D341Med (cell line): ENCODE results near the gene SLC7A10.

Experiments
- DNase-seq: peaks from one replicate; pipeline ENCODE4 v3.0.0; 2012; ENCODE audit warnings: low spot score

SLC7A10 gene

DNA sequence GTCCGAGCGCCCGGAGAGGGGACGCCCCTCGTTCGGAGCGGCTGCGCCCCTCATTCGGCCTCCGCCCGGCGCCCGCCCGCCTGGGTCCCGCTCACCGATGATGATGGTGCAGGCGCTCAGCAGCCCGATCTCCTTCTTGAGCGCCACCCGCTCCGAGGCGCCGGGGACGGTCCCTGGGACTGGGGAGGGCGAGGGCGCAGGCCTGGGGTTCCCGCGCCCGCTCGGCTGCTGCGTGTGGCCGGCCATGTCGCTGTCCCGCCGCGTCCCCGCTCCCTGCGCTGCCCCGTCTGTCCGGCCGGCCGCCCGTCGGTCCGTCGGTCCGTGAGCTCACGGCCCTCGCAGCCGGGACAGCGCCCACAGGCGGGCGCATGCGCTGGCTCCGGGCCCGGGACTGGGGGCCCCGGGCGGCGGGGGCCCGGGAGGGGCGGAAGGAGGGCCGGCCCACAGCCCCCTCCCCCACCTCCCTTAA, at the start of gene SLC7A10:
SLC7A10 (minus strand) TSS at position 393 of the 469 bp plus-strand sequence; CDS start at position 246, 147 bp downstream.
- no peak for DNase-seq

- no peak for DNase-seq
Observed at GRCh38 chr19:33274663-33275558, 49.3 kb upstream of the SLC7A10 start.

- no peak for DNase-seq
Observed at GRCh38 chr19:33273881-33274662, 48.4 kb upstream of the SLC7A10 start.

- DNase-seq: no peak
Observed at GRCh38 chr19:33273065-33273736, 47.6 kb upstream of the SLC7A10 start.

GRCh38 chr19:33271246-33272021, 45.8 kb upstream of the SLC7A10 start:
- no peak for DNase-seq

DNA sequence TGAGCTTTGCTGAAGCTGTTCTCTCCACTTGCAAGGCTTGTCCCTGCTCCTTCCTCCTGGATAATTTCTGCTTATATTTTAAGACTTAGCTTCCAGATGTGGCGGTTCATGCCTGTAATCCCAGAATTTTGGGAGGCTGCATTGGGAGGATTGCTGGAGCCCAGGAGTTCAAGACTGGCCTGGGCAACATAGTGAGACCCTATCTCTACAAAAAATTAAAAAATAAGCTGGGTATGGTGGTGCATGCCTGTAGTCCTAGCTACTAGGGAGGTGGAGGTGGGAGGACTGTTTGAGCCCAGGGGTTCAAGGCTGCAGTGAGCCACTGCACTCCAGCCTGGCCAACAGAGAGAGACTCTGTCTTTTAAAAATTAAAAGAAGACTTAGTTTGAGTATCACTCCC, 45.1 kb upstream of the SLC7A10 start:
- no peak for DNase-seq

DNA sequence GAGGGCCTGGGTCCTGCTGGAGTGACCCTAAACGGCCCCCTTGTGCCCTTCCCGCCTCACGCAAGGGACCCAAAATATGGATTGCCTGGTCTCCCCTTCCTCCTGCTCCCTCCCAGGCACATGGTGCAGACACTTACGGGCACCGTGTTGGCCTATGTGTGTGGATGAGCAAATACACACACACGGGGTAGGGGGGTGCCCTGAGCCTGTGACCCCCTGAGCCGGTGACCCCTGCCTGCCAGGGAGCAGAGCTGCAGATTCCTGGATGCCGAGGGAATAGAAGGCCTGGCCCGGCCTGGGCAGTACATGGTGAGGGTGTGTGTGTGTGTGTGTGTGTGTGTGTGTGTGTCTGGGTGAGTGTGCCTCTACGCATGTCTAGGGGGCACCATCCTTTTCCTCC, 43.4 kb upstream of the SLC7A10 start:
- no peak for DNase-seq

DNA sequence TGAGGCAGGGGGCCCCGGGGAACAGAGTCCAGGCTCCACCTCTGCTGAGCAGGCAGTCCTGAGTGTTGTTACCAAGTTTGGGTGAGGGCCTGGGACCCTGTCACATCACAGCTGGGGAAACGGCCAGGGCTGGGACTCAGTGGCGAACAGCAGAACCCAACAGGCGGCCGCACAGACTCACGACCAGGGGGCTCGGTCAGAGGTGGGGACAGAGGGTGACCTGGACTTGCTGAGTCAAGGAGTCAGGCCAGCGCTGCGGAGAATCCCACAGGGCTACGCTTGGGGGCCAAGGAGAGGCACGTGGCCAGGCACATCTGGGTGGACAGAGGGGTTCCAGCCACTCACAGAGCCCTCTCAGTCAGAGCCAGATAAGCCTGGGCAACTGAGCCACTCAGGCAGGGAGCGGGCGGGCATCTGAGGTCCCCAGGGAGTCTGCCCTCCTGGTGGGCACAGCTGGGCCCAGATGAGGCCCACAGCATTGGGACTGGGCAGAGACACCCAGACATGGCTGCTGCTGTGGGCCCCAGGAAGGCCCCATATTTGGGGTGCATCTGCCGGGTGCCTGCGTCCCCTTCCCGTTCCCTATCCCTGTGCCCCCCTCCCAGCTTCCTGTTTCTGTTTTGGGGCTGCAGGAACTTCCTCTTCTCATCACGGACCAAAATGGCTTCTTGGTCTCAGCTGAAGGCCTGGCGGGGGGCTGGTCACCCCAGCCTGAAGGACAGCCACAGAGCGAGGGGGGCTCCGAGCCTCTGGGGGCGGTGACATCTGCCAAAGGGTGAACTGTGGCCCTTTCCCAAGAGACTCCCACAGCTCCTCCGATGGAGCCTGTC, 42.7 kb upstream of the SLC7A10 start:
- DNase-seq: no peak

GRCh38 chr19:33267706-33268105, 42.1 kb upstream of the SLC7A10 start:
- DNase-seq: no peak

DNA sequence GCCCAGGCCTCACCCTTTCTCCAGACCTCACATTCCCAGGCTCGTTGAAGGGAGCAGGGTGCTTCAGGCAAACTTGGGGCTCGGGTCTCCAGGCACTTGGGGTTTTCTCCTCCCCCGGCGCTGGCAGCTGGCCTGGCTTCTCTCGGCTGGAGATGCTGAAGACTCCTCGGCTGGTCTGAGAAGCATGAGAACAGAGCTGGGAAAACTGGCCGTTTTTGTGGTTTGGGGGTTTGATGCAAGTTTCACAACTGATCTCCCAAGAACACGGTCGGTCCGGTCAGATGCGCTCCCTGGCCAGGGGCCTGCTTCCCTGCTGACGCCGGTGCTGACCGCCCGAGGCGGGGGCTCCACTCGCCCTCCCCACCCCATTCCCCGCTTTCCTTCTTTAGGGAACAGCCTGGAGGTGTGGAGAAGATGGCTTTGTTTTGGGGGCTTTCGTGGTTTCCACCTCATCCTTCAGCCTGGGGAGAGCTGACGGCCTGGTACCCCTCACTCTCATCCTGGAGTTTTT, 41.4 kb upstream of the SLC7A10 start:
- DNase-seq: no peak

DNA sequence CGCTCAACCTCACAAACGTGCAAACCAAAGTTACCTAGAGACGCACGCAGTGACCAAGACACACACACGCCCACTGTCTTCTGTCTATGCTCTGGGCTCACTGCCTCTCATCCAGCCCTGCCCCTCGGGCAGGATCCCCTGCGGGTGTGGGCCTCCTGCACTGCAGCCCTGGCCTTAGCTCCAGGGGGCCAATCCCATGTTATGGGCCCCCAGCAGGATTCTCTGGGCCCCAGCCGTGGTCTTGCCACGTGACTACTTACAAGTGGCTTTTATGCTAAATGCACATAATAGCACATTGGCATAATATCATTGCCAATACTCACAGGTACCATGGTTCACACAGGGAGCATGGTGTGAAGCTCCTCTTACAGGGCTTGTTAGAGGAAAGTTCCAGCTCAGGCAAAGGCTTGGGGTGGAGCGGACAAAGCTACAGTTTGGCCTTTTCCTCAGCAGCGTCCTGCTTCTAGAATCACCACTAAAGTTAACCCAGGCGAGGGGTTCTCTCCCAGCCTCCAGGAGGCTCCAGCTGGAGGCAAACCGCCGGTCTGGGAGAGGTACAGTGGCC, 39.3 kb upstream of the SLC7A10 start:
- no peak for DNase-seq

DNA sequence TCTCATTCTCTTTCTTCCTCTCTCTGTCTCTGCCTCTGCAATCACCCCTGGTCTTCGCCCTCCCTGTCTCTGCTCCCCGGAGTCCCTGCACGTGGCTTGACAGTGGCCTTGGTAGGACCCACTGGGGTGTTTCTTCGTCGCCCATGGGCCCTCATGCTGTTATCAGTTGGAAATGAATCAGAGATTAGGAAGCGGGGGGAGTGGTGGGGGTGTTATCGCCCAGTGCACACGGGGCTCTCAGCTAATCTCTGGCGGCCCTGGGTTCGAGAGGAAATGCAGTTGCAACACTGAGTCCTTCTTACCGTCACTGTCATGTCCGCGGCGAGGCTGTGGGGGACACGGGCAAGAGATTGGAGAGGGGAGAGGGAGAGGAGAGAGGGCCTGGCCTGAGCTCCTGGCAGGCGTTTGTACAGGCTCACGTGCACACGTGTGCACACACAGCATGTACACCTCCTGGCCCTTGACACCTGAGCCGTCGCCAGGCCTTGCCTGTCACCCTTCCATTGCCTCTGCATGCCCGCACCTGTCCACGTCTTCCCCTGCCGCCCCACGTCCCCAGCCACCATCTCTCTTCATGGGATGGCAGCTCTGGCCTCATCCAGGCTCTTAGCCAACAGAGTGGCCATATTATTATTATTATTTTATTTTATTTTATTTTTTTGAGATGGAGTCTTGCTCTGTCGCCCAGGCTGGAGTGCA, 37.8 kb upstream of the SLC7A10 start:
- DNase-seq: no peak

GRCh38 chr19:33261511-33262189, 36.0 kb upstream of the SLC7A10 start:
- DNase-seq: no peak

DNA sequence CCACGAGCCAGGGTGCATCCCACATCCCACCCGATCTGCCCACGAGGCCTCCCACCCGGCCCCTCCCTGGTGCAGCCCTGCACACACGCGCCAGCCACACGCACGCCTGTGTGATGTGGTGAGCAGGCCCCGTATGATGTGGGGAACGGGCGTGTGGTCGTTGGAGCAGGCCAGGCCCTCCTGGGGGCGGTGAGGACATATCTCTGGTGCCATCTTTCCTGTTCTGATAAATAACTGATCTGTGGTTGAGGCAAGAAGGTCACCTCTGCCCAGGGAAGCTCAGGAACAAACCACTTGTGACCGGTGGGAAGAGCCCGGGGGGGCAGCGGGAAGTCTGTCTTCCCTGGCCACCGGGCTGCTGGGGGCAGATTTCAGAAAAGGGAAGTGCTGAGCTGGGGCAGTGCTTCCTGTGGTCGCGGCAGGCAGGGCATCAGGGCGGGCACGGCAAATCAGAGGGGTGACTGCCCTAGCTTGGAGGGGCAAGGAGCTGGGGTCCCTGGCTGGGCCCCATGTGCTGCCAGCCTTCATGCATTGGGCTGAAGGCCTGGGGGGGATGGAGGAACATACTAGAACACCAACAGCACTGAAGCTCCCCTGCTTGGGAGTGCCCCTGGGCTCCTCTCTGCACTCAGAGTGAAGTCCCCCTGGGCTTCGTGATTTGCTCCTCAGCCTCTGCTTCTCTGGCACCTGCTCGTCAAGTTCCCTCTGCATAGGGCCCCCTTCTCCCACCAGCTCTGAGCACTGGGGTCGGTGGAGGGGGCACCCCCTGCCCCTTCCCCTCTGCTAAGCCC, 35.2 kb upstream of the SLC7A10 start:
- no peak for DNase-seq

DNA sequence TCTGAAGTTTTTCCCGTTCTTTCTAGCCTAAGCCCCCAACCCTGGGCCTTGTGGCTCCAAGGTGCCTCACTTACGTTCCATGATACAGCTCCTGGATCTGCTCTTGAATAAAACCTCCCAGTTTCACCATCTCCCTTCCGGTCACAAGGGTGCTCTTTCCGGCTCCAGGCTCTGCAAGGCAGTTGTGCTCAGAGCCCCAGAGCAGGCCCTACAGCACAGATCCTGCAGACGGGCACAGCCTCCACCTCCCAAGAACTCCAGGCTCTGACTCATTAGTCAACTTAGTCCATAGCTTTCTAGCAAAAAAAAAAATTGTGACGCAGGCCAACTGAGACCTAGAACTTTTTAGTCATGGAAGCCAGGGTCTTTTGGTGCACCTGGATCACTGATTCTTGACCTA, 33.9 kb upstream of the SLC7A10 start:
- no peak for DNase-seq

- no peak for DNase-seq
Observed at GRCh38 chr19:33257828-33258227, 32.2 kb upstream of the SLC7A10 start.

DNA sequence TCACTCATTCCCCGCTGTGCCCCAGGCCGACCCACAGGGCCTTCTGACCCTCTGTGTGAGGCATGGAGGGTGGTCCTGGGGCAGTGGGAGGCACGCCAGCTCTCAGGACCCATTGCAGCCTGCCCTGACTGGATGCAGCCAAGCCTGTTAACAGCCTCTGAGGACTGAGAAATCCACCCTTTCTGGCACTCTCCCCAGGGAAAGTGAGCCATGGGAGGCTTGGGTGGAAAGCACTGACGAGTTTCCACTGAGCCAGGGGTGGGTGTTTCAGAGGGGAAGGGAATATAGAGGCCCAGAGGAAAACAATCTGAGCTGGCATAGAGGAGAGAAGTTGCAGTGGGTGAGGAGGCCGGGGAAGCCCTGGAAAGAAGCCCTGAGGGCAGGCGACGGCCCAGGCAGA, 30.6 kb upstream of the SLC7A10 start:
- no peak for DNase-seq

- DNase-seq: no peak
Observed at GRCh38 chr19:33255781-33256180, 30.1 kb upstream of the SLC7A10 start.
